Stimulated activated CD8-positive, alpha-beta memory T cell treated with anti-CD3 and anti-CD28 coated beads, Interleukin-7, amount 100 ng/mL, for 24 hours (primary cell): Measurements from ENCODE around the gene ZC3HAV1.

ENCODE experiments used
- DNase-seq: peaks from one replicate; pipeline ENCODE4 v3.0.0-alpha.2; 2020; ENCODE audit warnings: low read depth

The ZC3HAV1 gene

GRCh38 chr7:139018910-139019309, 90.6 kb downstream of the ZC3HAV1 start:
- no peak for DNase-seq

GRCh38 chr7:139016931-139017511, 92.5 kb downstream of the ZC3HAV1 start:
- DNase-seq = no peak

- DNase-seq = no peak
These were observed 98.1 kb downstream of the ZC3HAV1 start for GRCh38 chr7:139011373-139011772.

- DNase-seq = no peak
These were observed 105.0 kb downstream of the ZC3HAV1 start for GRCh38 chr7:139004321-139005090.

GRCh38 chr7:138999414-138999813, 110.1 kb downstream of the ZC3HAV1 start:
- no peak for DNase-seq
